ENCODE data around the gene MTMR2.
A peak's percentile ranks its signal among the peaks of the same experiment; 100 is the strongest.

MTMR2 gene

GRCh38 chr11:95919514-95919913 is 4.4 kb downstream of the MTMR2 start:
- no peak overlapping the region for H3K4me3 ChIP-seq
- H3K27ac ChIP-seq = no peak overlapping the region
- DNase-seq (ENCODE audit: low spot score) = no peak
- TF ChIP-seq, protein P1, sequence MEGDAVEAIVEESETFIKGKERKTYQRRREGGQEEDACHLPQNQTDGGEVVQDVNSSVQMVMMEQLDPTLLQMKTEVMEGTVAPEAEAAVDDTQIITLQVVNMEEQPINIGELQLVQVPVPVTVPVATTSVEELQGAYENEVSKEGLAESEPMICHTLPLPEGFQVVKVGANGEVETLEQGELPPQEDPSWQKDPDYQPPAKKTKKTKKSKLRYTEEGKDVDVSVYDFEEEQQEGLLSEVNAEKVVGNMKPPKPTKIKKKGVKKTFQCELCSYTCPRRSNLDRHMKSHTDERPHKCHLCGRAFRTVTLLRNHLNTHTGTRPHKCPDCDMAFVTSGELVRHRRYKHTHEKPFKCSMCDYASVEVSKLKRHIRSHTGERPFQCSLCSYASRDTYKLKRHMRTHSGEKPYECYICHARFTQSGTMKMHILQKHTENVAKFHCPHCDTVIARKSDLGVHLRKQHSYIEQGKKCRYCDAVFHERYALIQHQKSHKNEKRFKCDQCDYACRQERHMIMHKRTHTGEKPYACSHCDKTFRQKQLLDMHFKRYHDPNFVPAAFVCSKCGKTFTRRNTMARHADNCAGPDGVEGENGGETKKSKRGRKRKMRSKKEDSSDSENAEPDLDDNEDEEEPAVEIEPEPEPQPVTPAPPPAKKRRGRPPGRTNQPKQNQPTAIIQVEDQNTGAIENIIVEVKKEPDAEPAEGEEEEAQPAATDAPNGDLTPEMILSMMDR (IDR thresholded peaks at IDR 0.05) = no peak

DNA sequence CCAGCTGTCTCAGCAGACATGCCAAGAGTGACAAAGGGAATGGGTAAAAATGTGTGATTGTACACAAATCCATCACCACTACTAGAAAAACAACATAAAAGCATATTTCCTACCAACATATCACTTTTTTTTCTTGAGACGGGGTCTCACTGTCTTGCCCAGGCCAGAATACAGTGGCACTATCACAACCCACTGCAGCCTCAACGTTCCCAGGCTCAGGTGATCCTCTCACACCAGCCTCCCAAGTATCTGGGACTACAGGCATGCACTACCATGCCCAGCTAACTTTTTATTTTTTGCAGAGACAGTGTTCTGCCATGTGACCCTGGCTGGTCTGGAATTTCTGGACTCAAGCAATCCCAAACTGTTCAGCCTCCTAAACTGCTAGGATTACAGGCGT is 5.2 kb downstream of the MTMR2 start:
- no peak for DNase-seq (ENCODE audit: low spot score)
- TF ChIP-seq, protein P1 (IDR thresholded peaks at IDR 0.05) = no peak
- H3K27ac ChIP-seq = no peak overlapping the region

GRCh38 chr11:95918056-95918455 is 5.9 kb downstream of the MTMR2 start:
- TF ChIP-seq, protein P1 (IDR thresholded peaks at IDR 0.05) = no peak
- H3K4me3 ChIP-seq = no peak overlapping the region
- DNase-seq (ENCODE audit: low spot score) = no peak
- no peak overlapping the region for H3K27ac ChIP-seq

More for the DNA sequence above, 5.2 kb downstream of the MTMR2 start:
- H3K4me3 ChIP-seq = no peak overlapping the region

- Histone ChIP-seq H3K4me3 (no peak overlapping the region), H3K27ac (peak overlapping the region in 1 of 2 donors; percentile 32)
- no peak for DNase-seq (ENCODE audit: low spot score)
- TF ChIP-seq, protein P1 (IDR thresholded peaks at IDR 0.05) = no peak
These were observed 6.5 kb downstream of the MTMR2 start for GRCh38 chr11:95917193-95918036.

DNA sequence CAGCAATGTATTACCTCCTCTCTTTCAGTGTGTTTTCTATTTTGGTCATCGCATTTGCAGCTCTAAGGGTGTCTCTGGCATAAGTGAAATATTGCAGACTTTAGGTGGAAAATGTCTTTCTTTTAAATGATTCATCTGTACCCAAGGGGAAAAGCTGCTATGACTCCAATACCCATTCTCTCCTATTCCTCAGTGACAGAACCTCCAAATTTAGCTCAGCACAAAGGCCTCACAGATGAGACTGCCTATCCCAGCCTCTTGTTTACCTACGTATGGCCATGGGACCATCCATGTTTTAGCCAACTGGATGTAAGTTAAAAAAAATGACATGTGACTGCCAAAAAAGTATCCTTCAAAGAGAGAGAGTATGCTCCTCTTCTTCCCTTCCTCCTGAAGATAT is 7.9 kb downstream of the MTMR2 start:
- DNase-seq (ENCODE audit: low spot score) = no peak
- Histone ChIP-seq H3K4me3 (no peak overlapping the region), H3K27ac (peak overlapping the region; percentile 20 to 69)
- TF ChIP-seq, protein P1 (IDR thresholded peaks at IDR 0.05) = no peak

GRCh38 chr11:95915051-95915450 is 8.9 kb downstream of the MTMR2 start:
- DNase-seq (ENCODE audit: low spot score) = no peak
- peak overlapping the region; percentile 24 for H3K4me3 ChIP-seq
- H3K27ac ChIP-seq = peak overlapping the region; percentile 36 to 57
- TF ChIP-seq, protein P1 (IDR thresholded peaks at IDR 0.05) = no peak

Measured in coronary artery (tissue), 2 donors.